ENCODE measurements around the gene CLEC19A. TPM values are rescaled to one million over a fixed set of nuclear protein-coding genes. Genes with fewer than 3 reads are reported as not detected.
A peak's percentile ranks its signal among the peaks of the same experiment; 100 is the strongest.

CLEC19A gene
- total RNA-seq, 2 donors from 2014 or later = not detected

DNA sequence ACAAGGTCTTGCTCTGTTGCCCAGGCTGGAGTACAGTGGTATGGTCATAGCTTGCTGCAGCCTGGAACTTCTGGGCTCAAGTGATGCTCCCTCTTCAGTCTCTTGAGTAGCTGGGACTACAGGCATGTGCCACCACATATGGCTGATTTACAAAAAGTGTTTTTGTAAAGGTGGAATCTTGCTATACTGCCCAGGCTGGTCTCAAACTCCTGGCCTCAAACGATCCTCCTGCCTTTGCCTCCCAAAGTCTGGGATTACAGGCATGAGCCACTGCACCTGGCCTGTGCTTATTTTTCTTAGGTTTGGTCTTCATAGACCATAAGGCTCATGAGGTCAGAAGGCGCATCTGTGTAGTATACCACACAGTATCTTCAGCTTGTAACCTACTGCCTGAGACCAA lies 5.3 kb downstream of the CLEC19A start:
- Mint-ChIP-seq H3K27me3 (peaks cover 20 to 32% of the 10 kb centered on the region in 2 donors), H3K36me3 (no peaks in the 10 kb centered on the region), H3K9me3 (no peaks in the 10 kb centered on the region), H3K27ac (no peak overlapping the region), H3K4me3 (no peak overlapping the region), H3K4me1 (ENCODE audit: low read depth in 2 of 2) (peaks cover 4 to 7% of the 10 kb centered on the region in 2 donors)
- ATAC-seq (no peak), DNase-seq (ENCODE audit: low spot score) (no peak)

DNA sequence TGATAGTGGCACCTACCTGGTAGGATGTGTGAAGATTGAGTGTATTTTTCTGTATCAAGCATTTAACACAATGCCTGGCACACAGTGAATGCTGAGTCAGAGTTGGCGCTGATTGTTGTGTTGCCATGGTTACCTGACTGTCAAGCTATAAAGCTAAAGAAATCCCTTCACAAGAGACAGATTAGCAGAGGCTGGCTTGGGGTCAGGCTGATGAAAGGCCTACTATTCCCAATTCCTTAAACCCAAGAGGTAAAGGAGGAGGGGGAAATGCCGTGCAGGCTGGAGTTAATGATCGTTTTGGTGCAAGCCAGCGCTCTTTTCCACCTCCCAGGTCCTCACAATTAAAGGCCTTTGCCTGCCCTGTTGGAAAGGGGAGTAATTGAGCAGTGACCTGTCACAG lies 5.9 kb downstream of the CLEC19A start:
- peaks cover 20 to 32% of the 10 kb centered on the region in 2 donors for H3K27me3 Mint-ChIP-seq
- no peak for DNase-seq (ENCODE audit: low spot score)
- H3K27ac Mint-ChIP-seq = no peak overlapping the region
- ATAC-seq = no peak
- H3K4me1 Mint-ChIP-seq (ENCODE audit: low read depth in 2 of 2) = peaks cover 4 to 7% of the 10 kb centered on the region in 2 donors
- no peak overlapping the region for H3K4me3 Mint-ChIP-seq
- H3K36me3 Mint-ChIP-seq = no peaks in the 10 kb centered on the region
- no peaks in the 10 kb centered on the region for H3K9me3 Mint-ChIP-seq

DNA sequence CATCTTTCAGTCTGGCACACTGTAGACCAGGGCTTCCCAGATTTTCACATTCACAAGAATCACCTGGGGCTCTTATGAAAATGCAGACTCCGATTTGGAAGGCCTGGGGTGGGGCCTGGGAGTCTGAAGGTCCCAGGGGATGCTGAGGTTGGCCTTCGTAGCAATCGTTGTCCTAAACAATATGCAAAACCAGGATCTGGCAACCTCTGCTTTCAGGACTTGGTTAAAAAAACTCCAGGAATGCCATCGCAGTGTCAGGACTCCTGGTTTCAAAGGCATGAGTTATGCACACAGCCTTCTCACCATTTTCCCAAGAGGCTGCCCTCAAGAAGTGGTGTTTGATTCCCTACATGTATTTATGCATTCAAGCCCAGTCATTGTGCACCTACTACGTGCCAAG lies 6.7 kb downstream of the CLEC19A start:
- H3K27me3 Mint-ChIP-seq = peaks cover 20 to 32% of the 10 kb centered on the region in 2 donors
- H3K27ac Mint-ChIP-seq = no peak overlapping the region
- peaks cover 4 to 7% of the 10 kb centered on the region in 2 donors for H3K4me1 Mint-ChIP-seq (ENCODE audit: low read depth in 2 of 2)
- no peaks in the 10 kb centered on the region for H3K9me3 Mint-ChIP-seq
- DNase-seq (ENCODE audit: low spot score) = no peak
- ATAC-seq = no peak
- H3K36me3 Mint-ChIP-seq = no peaks in the 10 kb centered on the region
- no peak overlapping the region for H3K4me3 Mint-ChIP-seq

DNA sequence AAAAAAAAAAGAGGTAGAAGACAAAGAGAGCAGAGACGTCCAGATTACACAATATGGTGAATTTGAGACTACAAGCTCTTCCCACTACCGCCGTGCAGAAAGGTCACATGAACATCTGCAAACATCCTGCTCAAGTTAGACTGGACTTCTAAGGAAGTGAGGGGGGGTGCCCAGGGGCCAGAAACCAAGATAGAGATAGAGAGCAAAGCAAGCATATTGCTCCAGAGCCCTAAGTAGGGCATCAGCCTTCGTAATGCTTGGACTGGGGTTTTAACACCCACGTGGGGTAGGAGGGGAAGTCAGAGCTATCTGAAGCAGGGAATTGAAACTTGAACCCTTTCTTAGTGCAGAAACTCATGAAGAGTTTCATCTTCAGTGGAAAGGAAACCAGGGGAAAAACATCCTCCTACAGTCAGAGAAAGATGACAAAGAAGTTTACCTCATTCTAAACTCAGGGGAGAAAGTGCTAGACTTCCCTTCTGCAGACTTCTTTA lies 8.7 kb downstream of the CLEC19A start:
- Mint-ChIP-seq H3K4me3 (no peak overlapping the region), H3K27me3 (peaks cover 19 to 33% of the 10 kb centered on the region in 2 donors), H3K4me1 (ENCODE audit: low read depth in 2 of 2) (peaks cover 4 to 7% of the 10 kb centered on the region in 2 donors), H3K9me3 (no peaks in the 10 kb centered on the region), H3K36me3 (no peaks in the 10 kb centered on the region), H3K27ac (no peak overlapping the region)
- DNase-seq (ENCODE audit: low spot score) = no peak
- ATAC-seq = peak; percentile 70 to 71

DNA sequence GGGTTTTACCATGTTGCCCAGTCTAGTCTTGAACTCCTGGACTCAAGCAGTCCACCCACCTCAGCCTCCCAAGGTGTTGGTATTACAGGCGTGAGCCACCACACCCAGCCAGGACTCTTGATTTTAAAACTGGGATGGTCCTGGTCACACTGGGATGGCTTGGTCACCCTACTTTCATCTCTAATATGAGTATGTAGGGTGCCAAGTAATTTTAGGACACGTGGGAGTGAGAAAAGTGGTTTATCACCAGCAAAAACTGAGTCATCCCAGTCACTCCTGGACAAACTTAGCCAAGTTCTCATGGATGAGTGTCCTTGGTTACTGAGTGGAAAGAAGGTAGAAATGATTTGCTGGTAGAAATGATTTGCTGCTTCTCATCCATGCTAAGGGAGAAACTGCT lies 9.9 kb downstream of the CLEC19A start:
- peaks cover 20 to 37% of the 10 kb centered on the region in 2 donors for H3K27me3 Mint-ChIP-seq
- H3K27ac Mint-ChIP-seq = no peak overlapping the region
- ATAC-seq (no peak), DNase-seq (ENCODE audit: low spot score) (no peak)
- peaks cover 4 to 7% of the 10 kb centered on the region in 2 donors for H3K4me1 Mint-ChIP-seq (ENCODE audit: low read depth in 2 of 2)
- no peaks in the 10 kb centered on the region for H3K9me3 Mint-ChIP-seq
- H3K4me3 Mint-ChIP-seq = no peak overlapping the region
- no peaks in the 10 kb centered on the region for H3K36me3 Mint-ChIP-seq

DNA sequence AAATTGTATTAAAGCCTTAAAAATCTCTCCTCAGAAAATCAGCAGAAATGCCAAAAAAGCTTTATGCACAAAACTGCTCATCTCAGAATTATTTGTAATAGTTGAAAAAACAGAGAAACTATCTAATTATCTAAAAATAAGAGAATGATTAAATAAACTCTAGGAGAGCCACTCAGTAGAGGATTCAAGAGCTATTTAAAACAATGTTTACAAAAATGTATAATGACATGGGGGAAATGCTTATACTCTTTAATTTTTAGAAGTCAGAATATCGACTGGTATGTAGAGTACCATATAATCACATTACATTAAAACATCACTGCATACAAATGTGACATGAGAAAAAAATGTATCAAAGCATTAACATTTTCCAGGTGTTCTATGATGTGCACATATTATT lies 11.9 kb downstream of the CLEC19A start:
- Mint-ChIP-seq H3K27ac (no peak overlapping the region), H3K9me3 (no peaks in the 10 kb centered on the region), H3K27me3 (peaks cover 14 to 29% of the 10 kb centered on the region in 2 donors), H3K4me3 (no peak overlapping the region), H3K36me3 (no peaks in the 10 kb centered on the region), H3K4me1 (ENCODE audit: low read depth in 2 of 2) (peaks cover 4 to 7% of the 10 kb centered on the region in 2 donors)
- ATAC-seq (no peak), DNase-seq (ENCODE audit: low spot score) (no peak)

DNA sequence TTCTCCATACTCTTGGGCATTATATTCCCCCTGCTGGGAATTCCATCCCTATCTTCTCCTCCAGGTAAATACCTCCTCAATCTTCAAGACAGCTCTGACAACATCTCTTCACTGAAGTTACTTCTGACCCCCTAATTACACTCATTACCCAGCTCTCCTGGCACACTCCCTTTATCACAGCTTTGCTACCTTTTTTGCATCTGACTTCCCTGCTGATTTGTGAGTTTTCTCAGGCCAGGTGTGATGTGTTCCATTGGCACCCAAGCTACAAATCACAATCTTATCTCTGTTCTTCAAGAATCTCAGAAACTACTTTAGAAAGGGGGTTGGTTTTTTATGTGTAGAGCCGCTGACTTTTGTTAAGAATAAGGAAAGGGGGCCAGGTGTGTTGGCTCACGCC lies 14.0 kb downstream of the CLEC19A start:
- Mint-ChIP-seq H3K27ac (no peak overlapping the region), H3K36me3 (no peaks in the 10 kb centered on the region), H3K27me3 (peaks cover 6 to 22% of the 10 kb centered on the region in 2 donors), H3K4me1 (ENCODE audit: low read depth in 2 of 2) (peaks cover 0 to under 1% of the 10 kb centered on the region in 2 donors), H3K9me3 (no peaks in the 10 kb centered on the region), H3K4me3 (no peak overlapping the region)
- DNase-seq (ENCODE audit: low spot score) (no peak), ATAC-seq (no peak)

DNA sequence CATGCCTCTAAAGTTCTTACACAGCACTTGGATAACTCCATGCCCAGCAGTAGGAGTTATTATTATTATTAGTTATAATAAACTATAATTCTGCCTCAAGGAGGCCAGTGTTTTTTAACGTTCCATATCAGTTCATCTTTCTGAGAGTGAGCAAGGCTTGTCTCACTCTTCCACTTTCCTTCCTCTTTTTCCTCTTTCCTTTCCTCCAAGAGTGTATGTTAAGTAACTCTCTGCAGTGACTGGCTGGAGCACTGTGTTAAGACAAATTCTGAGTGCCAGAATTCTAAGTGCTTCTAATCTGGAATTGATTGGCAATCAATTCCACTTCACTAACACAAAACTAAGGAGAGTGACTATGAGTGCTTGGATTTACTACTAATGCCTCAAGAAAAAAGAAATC lies 16.4 kb downstream of the CLEC19A start:
- H3K27me3 Mint-ChIP-seq = peaks cover 7 to 22% of the 10 kb centered on the region in 2 donors
- H3K36me3 Mint-ChIP-seq = no peaks in the 10 kb centered on the region
- H3K4me3 Mint-ChIP-seq = no peak overlapping the region
- H3K4me1 Mint-ChIP-seq (ENCODE audit: low read depth in 2 of 2) = no peaks in the 10 kb centered on the region
- DNase-seq (ENCODE audit: low spot score) = no peak
- ATAC-seq = no peak
- no peak overlapping the region for H3K27ac Mint-ChIP-seq
- no peaks in the 10 kb centered on the region for H3K9me3 Mint-ChIP-seq

DNA sequence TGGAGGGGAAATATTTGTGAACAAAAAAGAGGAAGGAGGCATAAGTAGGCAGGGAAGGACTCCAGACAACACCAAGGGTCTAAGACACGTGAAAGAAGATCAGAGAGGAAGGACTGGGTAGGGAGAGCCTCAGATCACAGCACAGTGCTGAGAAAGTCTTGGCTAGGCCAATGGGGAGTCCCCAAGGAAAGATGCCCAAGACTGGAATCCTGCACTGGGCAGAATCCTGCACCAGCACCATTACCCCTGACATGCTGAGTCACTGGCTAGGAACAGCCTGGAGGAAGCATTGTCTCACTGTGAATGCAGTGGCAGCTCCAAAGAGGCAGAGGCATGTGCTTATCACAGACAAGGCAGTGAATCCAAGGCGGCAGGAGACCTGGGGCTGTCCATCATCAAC lies 19.2 kb downstream of the CLEC19A start:
- no peaks in the 10 kb centered on the region for H3K9me3 Mint-ChIP-seq
- DNase-seq (ENCODE audit: low spot score) (no peak), ATAC-seq (no peak)
- H3K27me3 Mint-ChIP-seq = peaks cover 3 to 16% of the 10 kb centered on the region in 2 donors
- no peak overlapping the region for H3K27ac Mint-ChIP-seq
- H3K4me3 Mint-ChIP-seq = no peak overlapping the region
- H3K36me3 Mint-ChIP-seq = no peaks in the 10 kb centered on the region
- no peaks in the 10 kb centered on the region for H3K4me1 Mint-ChIP-seq (ENCODE audit: low read depth in 2 of 2)

DNA sequence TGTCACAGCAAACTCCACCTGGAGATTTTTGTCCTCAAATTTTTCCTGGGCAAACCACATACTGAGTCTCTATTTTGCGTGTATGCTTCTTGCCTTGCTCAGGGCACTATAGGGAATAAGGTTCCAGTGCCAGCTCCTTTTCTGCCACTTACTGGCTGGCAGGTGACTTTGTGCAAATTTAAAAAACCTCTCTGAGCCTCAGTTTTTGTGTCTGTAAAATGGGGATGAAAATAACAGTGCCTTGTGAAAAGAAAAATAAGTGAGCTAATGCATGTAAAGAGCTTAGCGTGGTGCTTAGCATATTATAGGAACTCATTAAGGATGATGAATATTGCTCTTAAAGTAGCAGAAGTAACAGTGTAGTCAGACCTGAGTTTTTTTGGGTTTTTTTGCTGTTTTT lies 19.9 kb downstream of the CLEC19A start:
- Mint-ChIP-seq H3K36me3 (no peaks in the 10 kb centered on the region), H3K27me3 (peaks cover 3 to 12% of the 10 kb centered on the region in 2 donors), H3K9me3 (no peaks in the 10 kb centered on the region), H3K4me1 (ENCODE audit: low read depth in 2 of 2) (no peaks in the 10 kb centered on the region), H3K4me3 (no peak overlapping the region), H3K27ac (no peak overlapping the region)
- ATAC-seq (no peak), DNase-seq (ENCODE audit: low spot score) (no peak)

DNA sequence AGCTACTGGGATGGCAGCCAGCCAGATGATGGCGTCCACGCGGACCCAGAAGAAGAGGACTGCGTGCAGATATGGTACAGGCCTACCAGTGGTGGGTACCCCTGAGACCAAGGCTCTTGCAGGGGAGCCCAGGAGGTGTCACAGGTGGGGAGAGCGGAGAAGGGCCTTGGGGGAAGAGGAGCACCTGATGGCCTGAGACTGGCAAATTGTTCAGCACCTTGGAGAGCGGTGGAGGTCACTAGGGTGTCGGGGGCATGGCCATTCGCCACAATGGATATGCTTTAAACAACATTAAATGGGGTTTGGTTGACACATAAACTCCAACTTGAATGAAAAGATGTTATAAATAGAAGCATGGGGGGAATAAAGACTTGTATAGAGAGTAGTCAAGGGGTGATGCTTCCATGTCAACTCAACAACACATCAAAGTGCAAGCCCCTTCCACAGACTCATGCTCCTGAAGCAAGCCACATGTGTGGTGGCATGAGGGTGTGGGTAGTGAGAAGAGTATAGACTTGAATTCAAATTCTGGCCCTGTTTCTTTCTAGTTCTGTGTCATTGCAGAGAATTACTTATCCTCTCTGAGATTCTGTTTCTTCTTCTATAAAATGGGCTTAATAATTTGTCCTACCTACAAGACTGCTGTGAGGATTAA lies 22.2 kb downstream of the CLEC19A start:
- peaks cover 3 to 7% of the 10 kb centered on the region in 2 donors for H3K27me3 Mint-ChIP-seq
- ATAC-seq = peak in 1 of 2 donors; percentile 27

DNA sequence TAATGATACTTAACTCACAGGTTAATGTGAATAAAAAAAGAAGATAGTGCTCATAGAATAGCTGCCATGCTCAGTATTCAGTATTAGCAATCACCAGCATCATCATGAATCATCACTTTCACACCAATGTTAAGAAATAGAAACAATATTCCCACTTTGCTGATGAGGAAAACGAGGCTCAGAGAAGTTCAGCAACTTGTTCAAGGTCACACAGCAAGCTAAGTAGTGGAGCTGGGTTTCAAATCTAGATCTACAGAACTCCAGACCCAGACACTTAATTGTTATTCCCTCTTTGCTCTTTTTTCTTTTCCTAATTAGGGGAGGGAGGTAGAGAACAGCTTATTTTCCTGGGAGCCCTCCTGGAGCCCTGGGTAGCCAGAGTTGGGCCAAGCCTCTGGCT lies 22.9 kb downstream of the CLEC19A start:
- DNase-seq (ENCODE audit: low spot score) (no peak), ATAC-seq (no peak)
- Mint-ChIP-seq H3K27ac (no peak overlapping the region), H3K36me3 (no peaks in the 10 kb centered on the region), H3K4me3 (no peak overlapping the region), H3K27me3 (peaks cover 2 to 3% of the 10 kb centered on the region in 2 donors), H3K4me1 (ENCODE audit: low read depth in 2 of 2) (no peaks in the 10 kb centered on the region), H3K9me3 (no peaks in the 10 kb centered on the region)

More for the DNA sequence above, 22.2 kb downstream of the CLEC19A start:
- no peaks in the 10 kb centered on the region for H3K4me1 Mint-ChIP-seq (ENCODE audit: low read depth in 2 of 2)
- no peak overlapping the region for H3K4me3 Mint-ChIP-seq
- no peak for DNase-seq (ENCODE audit: low spot score)
- no peaks in the 10 kb centered on the region for H3K36me3 Mint-ChIP-seq
- H3K27ac Mint-ChIP-seq = no peak overlapping the region
- no peaks in the 10 kb centered on the region for H3K9me3 Mint-ChIP-seq

DNA sequence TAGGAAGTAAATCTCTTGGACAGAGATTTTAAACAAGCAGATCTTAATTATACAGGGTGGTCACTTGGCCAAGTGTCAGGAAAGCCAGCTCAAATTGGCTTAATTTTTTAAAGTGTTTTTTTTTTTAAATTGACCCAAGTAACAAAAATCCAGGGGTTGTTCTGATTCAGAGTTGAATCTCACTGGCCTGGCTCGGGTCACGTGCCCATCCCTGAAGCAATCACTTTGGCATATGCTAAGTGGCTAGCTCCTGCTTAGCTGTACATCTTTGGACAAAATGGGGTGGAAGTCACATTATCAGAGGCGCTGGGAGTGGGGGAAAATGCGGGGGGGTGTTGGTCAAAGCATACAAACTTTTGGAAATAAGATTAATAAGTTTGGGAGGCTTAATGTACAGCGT lies 23.6 kb downstream of the CLEC19A start:
- no peaks in the 10 kb centered on the region for H3K4me1 Mint-ChIP-seq (ENCODE audit: low read depth in 2 of 2)
- H3K27ac Mint-ChIP-seq = no peak overlapping the region
- no peaks in the 10 kb centered on the region for H3K9me3 Mint-ChIP-seq
- H3K27me3 Mint-ChIP-seq = peaks cover 0 to 3% of the 10 kb centered on the region in 2 donors
- no peak for ATAC-seq
- no peak overlapping the region for H3K4me3 Mint-ChIP-seq
- no peaks in the 10 kb centered on the region for H3K36me3 Mint-ChIP-seq
- DNase-seq (ENCODE audit: low spot score) = no peak

DNA sequence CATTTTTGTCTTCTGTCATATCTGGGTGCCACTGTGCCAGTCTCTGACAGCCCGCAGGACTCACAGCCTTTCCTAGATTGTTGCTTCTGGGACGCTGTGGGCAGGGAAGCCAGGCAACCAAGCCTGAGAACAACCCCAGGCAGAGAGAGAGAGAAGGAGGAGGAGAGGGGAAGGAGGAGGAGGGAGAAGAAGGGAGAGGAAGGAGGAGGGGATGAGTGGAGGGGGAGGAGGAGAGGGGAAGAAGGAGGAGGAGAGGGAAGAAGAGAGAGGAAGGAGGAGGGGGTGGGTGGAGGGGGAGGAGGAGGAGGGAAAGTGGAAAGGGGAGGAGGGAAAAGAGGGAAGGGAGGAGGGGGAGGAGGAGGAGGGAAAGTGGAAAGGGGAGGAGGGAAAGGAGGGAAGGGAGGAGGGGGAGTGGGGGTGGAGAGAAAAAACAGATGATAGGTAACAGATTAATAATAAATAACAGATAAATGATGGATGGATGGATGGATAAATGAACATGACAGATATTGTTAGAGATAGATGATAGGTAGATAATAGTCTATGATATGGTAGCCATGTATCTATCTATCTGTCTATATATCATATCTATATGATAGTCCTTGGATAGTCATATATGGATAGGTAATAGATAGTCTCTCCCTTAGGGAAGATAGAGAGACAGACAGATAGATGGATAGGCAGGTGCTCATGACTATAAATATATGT lies 29.3 kb downstream of the CLEC19A start:
- ATAC-seq (no peak), DNase-seq (ENCODE audit: low spot score) (no peak)
- peaks cover 0 to 3% of the 10 kb centered on the region in 2 donors for H3K27me3 Mint-ChIP-seq
- H3K27ac Mint-ChIP-seq = no peak overlapping the region
- no peak overlapping the region for H3K4me3 Mint-ChIP-seq
- H3K9me3 Mint-ChIP-seq = no peaks in the 10 kb centered on the region
- no peaks in the 10 kb centered on the region for H3K36me3 Mint-ChIP-seq
- no peaks in the 10 kb centered on the region for H3K4me1 Mint-ChIP-seq (ENCODE audit: low read depth in 2 of 2)

Data from natural killer cell treated with Interleukin-12 subunit alpha and Interleukin-12 subunit beta and Interleukin-15 and Interleukin-18, amount 100 ng/mL, for 72 hours (primary cell).